Measurements from ENCODE around the gene IFNA2.
"Not testable (repeated sequence)": the region's sequence is repeated elsewhere in the genome, so short reads cannot be mapped to it uniquely, and the experiment has no call there.

IFNA2 gene

GRCh38 chr9:21385131-21385670, at the start of gene IFNA2:
Gene IFNA2, minus strand, starts transcription at chr9:21385398. Its CDS starts 69 bp downstream, at chr9:21385329.
- DNase-seq (ENCODE audit: low spot score), result no peak

- not testable (repeated sequence) for DNase-seq (ENCODE audit: low spot score)
Measured at GRCh38 chr9:21435015-21435383, 49.8 kb upstream of the IFNA2 start.

GRCh38 chr9:21434202-21435014, 49.2 kb upstream of the IFNA2 start:
- peak; percentile 38 for DNase-seq (ENCODE audit: low spot score)

- no peak for DNase-seq (ENCODE audit: low spot score)
Measured at GRCh38 chr9:21432672-21433425, 47.7 kb upstream of the IFNA2 start.

GRCh38 chr9:21429191-21429590, 44.0 kb upstream of the IFNA2 start:
- no peak for DNase-seq (ENCODE audit: low spot score)

- no peak for DNase-seq (ENCODE audit: low spot score)
Measured at GRCh38 chr9:21428235-21428634, 43.0 kb upstream of the IFNA2 start.

- DNase-seq (ENCODE audit: low spot score), result no peak
Measured at GRCh38 chr9:21415493-21416267, 30.5 kb upstream of the IFNA2 start.

GRCh38 chr9:21414220-21414940, 29.2 kb upstream of the IFNA2 start:
- no peak for DNase-seq (ENCODE audit: low spot score)

GRCh38 chr9:21413624-21414023, 28.4 kb upstream of the IFNA2 start:
- no peak for DNase-seq (ENCODE audit: low spot score)

- DNase-seq (ENCODE audit: low spot score), result no peak
Measured at GRCh38 chr9:21413151-21413550, 28.0 kb upstream of the IFNA2 start.

GRCh38 chr9:21412107-21412506, 26.9 kb upstream of the IFNA2 start:
- no peak for DNase-seq (ENCODE audit: low spot score)

GRCh38 chr9:21408817-21409216, 23.6 kb upstream of the IFNA2 start, which contains the start of gene IFNA8:
Gene IFNA8, plus strand, starts transcription at chr9:21409117. Its CDS starts 60 bp downstream, at chr9:21409177.
- DNase-seq (ENCODE audit: low spot score), result no peak

GRCh38 chr9:21404146-21404545, 18.9 kb upstream of the IFNA2 start:
- DNase-seq (ENCODE audit: low spot score), result no peak

GRCh38 chr9:21402386-21403251, 17.4 kb upstream of the IFNA2 start:
- no peak for DNase-seq (ENCODE audit: low spot score)

GRCh38 chr9:21399956-21400355, 14.8 kb upstream of the IFNA2 start:
- no peak for DNase-seq (ENCODE audit: low spot score)

GRCh38 chr9:21398955-21399489, 13.8 kb upstream of the IFNA2 start:
- no peak for DNase-seq (ENCODE audit: low spot score)

GRCh38 chr9:21395778-21396717, 10.8 kb upstream of the IFNA2 start:
- DNase-seq (ENCODE audit: low spot score), result peak; percentile 12

GRCh38 chr9:21392270-21392669, 7.1 kb upstream of the IFNA2 start:
- DNase-seq (ENCODE audit: low spot score), result peak; percentile 10

- DNase-seq (ENCODE audit: low spot score), result no peak
Measured at GRCh38 chr9:21383627-21384026, 1.6 kb downstream of the IFNA2 start.
